Hepatocyte (in vitro differentiated cells): ENCODE results near the gene TSPAN10. TPM values are rescaled to one million over a fixed set of nuclear protein-coding genes. Genes with fewer than 3 reads are reported as not detected.

Experiments
- DNase-seq: peaks from one replicate; pipeline ENCODE4 v3.0.0-alpha.2; 2016; ENCODE audit warnings: low spot score
- H2AFZ ChIP-seq: fragments of 200-600 bp; sonication (generic); 2 replicates; pipeline ENCODE4 v1.6.0; 2016; ENCODE audit warnings: antibody characterized with exemption, mild to moderate bottlenecking
- H3K27ac ChIP-seq: fragments of 200-600 bp; sonication (generic); 2 replicates; pipeline ENCODE4 v1.5.1; 2016; ENCODE audit warnings: mild to moderate bottlenecking
- H3K27me3 ChIP-seq: fragments of 200-600 bp; sonication (generic); 2 replicates; pipeline ENCODE4 v1.6.1; 2016
- H3K36me3 ChIP-seq: fragments of 200-600 bp; sonication (generic); replicated peaks from 2 replicates; pipeline ENCODE4 v1.5.1; 2016; ENCODE audit warnings: low read depth; ENCODE audit not compliant: insufficient read depth
- H3K4me1 ChIP-seq: fragments of 200-600 bp; sonication (generic); 2 replicates; pipeline ENCODE4 v1.5.1; 2016; ENCODE audit warnings: mild to moderate bottlenecking, moderate library complexity; ENCODE audit not compliant: insufficient read depth
- H3K4me2 ChIP-seq: fragments of 200-600 bp; sonication (generic); 2 replicates; pipeline ENCODE4 v1.6.0; 2016
- H3K4me3 ChIP-seq: fragments of 200-600 bp; sonication (generic); 2 replicates; pipeline ENCODE4 v1.5.1; 2016; ENCODE audit warnings: mild to moderate bottlenecking
- H3K79me2 ChIP-seq: fragments of 200-600 bp; sonication (generic); 2 replicates; pipeline ENCODE4 v1.6.0; 2017; ENCODE audit warnings: mild to moderate bottlenecking
- H3K9me2 ChIP-seq: fragments of 200-600 bp; sonication (generic); replicated peaks from 2 replicates; pipeline ENCODE4 v1.6.0; 2017; ENCODE audit warnings: mild to moderate bottlenecking; ENCODE audit not compliant: insufficient read depth
- H3K9me3 ChIP-seq: fragments of 200-600 bp; sonication (generic); 2 replicates; pipeline ENCODE4 v1.5.1; 2016; ENCODE audit warnings: low read depth, mild to moderate bottlenecking
- H4K20me1 ChIP-seq: fragments of 200-600 bp; sonication (generic); 2 replicates; pipeline ENCODE4 v1.6.0; 2016; ENCODE audit warnings: mild to moderate bottlenecking; ENCODE audit not compliant: insufficient read depth, poor library complexity, severe bottlenecking
- CTCF ChIP-seq: fragments of 200-600 bp; sonication (generic); IDR thresholded peaks from 2 replicates; pipeline ENCODE4 v1.5.1; 2016; ENCODE audit warnings: antibody characterized with exemption, mild to moderate bottlenecking; ENCODE audit not compliant: poor library complexity
- EZH2 ChIP-seq: fragments of 200-600 bp; sonication (generic); IDR thresholded peaks from 2 replicates; pipeline ENCODE4 v1.6.1; 2016; ENCODE audit warnings: antibody characterized with exemption, mild to moderate bottlenecking, borderline replicate concordance
- EZH2phosphoT487 ChIP-seq: fragments of 200-600 bp; sonication (generic); IDR thresholded peaks from one replicate; pipeline ENCODE4 v1.6.1; 2018; ENCODE audit warnings: antibody characterized with exemption, mild to moderate bottlenecking, low read depth, moderate library complexity; ENCODE audit not compliant: unreplicated experiment, severe bottlenecking
- WGBS: methylation state at CpG from one replicate; pipeline ENCODE4 v1.1.6; 2016; ENCODE audit warnings: low lambda C conversion rate; ENCODE audit errors: missing lambda C conversion rate; 5-methylcytosine and 5-hydroxymethylcytosine counted together
- polyA plus RNA-seq: library from polyadenylated mRNA; unstranded; fragments of >200 nt; fragmentation: Nextera tagmentation; extraction: Ambion mirVana; gene quantifications from 2 replicates; pipeline ENCODE4 v1.2.1, GENCODE V29; 2016
- total RNA-seq: library from RNA; depleted of rRNA; stranded (reverse); fragments of >200 nt; gene quantifications from 2 replicates; pipeline ENCODE4 v1.2.3, GENCODE V29; 2014

TSPAN10 gene
- total and polyA plus RNA-seq, 2 experiments from 2014 or later, result 1.4 to 15.2 TPM

- DNase-seq, result no peak
- Histone ChIP-seq H3K79me2 (peaks cover 36% of the 10 kb centered on the region), H3K4me2 (no peak overlapping the region), H2AFZ (no peak overlapping the region), H3K27me3 (no peaks in the 10 kb centered on the region), H3K4me1 (no peaks in the 10 kb centered on the region), H3K4me3 (no peak overlapping the region), H3K27ac (no peak overlapping the region), H4K20me1 (no peaks in the 10 kb centered on the region), H3K9me3 (no peaks in the 10 kb centered on the region), H3K9me2 (no peaks in the 10 kb centered on the region), H3K36me3 (no peaks in the 10 kb centered on the region)
- TF ChIP-seq EZH2phosphoT487 (no peak), CTCF (no peak), EZH2 (no peak)
- 96% methylated on average over 11 of the region's 11 CpGs for WGBS
These were observed 15.4 kb upstream of the TSPAN10 start for GRCh38 chr17:81621494-81622130.

GRCh38 chr17:81630274-81630673 is 6.7 kb upstream of the TSPAN10 start:
- Histone ChIP-seq H3K79me2 (peaks cover 57% of the 10 kb centered on the region), H3K9me3 (no peaks in the 10 kb centered on the region), H3K27ac (no peak overlapping the region), H4K20me1 (peaks cover 38% of the 10 kb centered on the region), H3K36me3 (peaks cover 3% of the 10 kb centered on the region), H3K27me3 (no peaks in the 10 kb centered on the region), H3K4me2 (no peak overlapping the region), H3K4me1 (peaks cover 13% of the 10 kb centered on the region), H3K4me3 (no peak overlapping the region), H2AFZ (no peak overlapping the region), H3K9me2 (no peaks in the 10 kb centered on the region)
- no peak for DNase-seq
- no peak for TF ChIP-seq EZH2
- TF ChIP-seq CTCF, result no peak
- WGBS, result 89% methylated on average over 8 of the region's 8 CpGs

GRCh38 chr17:81631482-81631881 is 5.5 kb upstream of the TSPAN10 start:
- 96% methylated on average over 7 of the region's 7 CpGs for WGBS
- Histone ChIP-seq H3K27ac (no peak overlapping the region), H3K4me2 (no peak overlapping the region), H3K27me3 (no peaks in the 10 kb centered on the region), H3K79me2 (peaks cover 63% of the 10 kb centered on the region), H3K9me2 (no peaks in the 10 kb centered on the region), H3K4me1 (peaks cover 18% of the 10 kb centered on the region), H4K20me1 (peaks cover 47% of the 10 kb centered on the region), H2AFZ (no peak overlapping the region), H3K9me3 (no peaks in the 10 kb centered on the region), H3K36me3 (peaks cover 3% of the 10 kb centered on the region), H3K4me3 (no peak overlapping the region)
- DNase-seq, result no peak
- TF ChIP-seq EZH2phosphoT487, result no peak

GRCh38 chr17:81635431-81635830 is 1.6 kb upstream of the TSPAN10 start:
- Histone ChIP-seq H3K27ac (peak overlapping the region; percentile 97), H3K4me3 (peak overlapping the region; percentile 56), H2AFZ (no peak overlapping the region), H3K9me3 (no peaks in the 10 kb centered on the region), H3K79me2 (peaks cover 61% of the 10 kb centered on the region), H3K4me1 (peaks cover 22% of the 10 kb centered on the region), H3K9me2 (no peaks in the 10 kb centered on the region), H4K20me1 (peaks cover 47% of the 10 kb centered on the region), H3K4me2 (peak overlapping the region; percentile 81), H3K27me3 (no peaks in the 10 kb centered on the region), H3K36me3 (no peaks in the 10 kb centered on the region)
- TF ChIP-seq EZH2phosphoT487 (no peak), EZH2 (no peak), CTCF (no peak)
- DNase-seq, result no peak
- WGBS, result 67% methylated on average over 5 of the region's 5 CpGs
